Measurements from ENCODE around the gene TYW5.

TYW5 gene

DNA sequence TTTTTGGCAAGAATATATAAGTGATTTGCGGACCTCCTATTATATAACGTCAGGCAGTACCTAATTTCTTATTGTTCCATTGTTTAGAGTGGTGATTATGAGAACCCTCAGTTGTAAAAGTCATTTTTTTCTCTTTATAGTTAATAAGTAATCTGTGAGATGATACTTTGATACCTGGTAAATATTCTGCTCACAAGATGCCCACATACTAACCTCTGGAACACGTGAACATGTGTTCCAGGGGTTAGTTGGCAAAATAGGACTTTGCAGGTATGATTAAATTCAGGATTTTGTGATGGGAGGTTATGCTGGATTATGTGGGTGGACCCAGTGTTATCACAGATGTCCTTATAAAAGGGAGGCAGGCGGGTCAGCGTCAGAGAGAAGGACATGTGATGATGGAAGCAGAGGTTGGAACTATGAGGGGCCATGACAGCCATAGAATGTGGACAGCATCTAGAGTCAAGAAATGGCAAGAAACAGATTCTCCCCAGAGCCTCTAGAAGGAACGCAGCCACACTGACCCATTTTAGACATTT, 16.9 kb upstream of the TYW5 start:
- no peak for DNase-seq

DNA sequence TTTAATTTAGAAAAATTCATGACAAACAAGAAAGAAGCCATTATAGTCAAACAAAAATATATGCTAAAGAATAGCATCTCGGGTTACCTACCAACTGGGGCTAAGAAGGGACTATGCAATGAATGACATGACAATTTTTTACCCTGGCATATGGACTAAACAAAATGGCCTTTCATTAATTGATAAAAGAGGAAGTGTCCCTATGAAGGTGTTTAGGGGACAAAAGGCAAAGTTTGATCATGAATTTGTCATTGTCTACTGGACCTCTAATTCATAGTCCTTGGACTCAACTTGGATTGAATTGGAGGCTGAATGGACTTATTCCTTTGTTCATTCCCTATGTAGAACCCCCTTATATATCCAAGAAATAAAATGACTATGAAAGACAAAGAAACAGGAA, 12.8 kb upstream of the TYW5 start:
- DNase-seq = no peak

DNA sequence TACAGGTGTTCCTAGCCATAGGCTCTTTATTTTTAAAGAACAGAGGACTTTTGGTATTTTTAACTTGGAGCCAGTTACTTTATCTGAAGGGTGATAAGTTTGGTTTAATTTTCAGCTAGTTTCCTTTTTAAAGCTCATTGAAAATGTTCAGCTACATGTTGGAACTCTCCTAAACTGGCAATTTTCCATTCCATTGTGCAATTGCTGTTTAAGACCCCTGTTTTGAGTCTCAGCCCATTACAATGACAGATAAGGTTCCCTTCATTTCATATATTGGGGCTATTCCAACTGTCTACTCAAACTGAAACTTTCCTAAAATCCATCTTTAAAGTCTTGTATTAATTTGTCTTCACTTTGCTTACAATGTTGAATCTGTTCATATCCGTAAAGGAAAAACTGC, 11.7 kb upstream of the TYW5 start:
- DNase-seq = no peak

DNA sequence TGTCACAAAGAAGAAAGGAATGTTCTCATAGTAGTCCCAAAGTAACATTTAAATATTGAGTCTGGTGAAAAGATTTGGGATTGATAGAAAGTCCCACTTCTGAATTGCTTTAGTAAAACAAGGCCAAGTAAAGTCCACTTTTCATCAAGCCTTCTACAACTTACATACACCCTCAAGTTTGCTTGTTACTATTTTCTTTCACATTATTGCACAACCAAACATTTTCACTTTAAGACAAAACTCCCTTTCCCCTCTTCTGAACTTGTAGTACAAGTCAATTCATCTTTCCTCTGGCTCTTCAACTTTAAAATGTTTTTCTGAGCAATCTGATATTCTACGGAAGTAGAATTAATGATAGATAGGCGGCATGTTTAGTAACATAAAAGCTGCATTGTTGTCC, 11.1 kb upstream of the TYW5 start:
- DNase-seq = no peak

- DNase-seq = no peak
Measured at GRCh38 chr2:199962203-199962602, 6.9 kb upstream of the TYW5 start.

- no peak for DNase-seq
Measured at GRCh38 chr2:199958014-199958413, 2.7 kb upstream of the TYW5 start.

GRCh38 chr2:199956062-199956380, 730 bp upstream of the TYW5 start:
- DNase-seq = no peak

GRCh38 chr2:199955007-199955338, 318 bp downstream of the TYW5 start:
- DNase-seq = no peak

DNA sequence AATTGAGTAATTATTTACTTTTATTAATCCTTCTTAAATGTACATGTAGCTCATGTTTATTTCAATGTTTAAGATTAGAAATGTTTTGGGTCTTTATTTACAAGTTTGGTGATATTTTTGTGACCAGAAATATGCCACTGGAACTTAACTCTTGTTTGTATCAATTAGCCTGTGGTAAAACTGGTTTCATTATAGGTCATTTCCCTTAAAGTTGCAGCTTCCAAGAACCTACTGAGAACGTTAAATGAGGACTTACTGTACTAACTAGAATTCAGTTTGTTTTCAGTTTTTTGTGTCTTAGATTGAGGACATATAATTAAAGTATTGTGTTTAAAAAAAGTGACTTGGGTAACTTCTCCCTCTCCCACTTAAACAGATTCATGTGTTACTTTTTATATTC, 4.3 kb downstream of the TYW5 start:
- DNase-seq = no peak

DNA sequence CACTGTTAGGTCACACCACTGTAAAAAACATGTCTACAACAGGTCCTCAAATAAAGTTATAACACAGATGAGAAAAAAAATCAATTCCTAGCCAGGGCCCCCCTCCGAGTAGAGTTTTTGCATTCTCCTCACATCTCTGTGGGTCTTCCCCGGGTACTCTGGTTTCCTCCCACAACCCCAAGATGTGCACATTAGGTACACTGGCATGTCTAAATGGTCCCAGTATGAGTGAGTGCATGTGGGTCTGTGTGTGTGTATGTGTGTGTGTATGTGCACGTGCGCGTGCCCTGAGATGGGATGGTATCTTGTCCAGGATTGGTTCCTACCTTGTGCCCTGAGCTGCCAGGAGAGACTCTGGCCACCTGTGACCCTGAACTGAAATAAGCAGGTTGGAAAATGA, 4.9 kb downstream of the TYW5 start:
- no peak for DNase-seq

- DNase-seq = no peak
Measured at GRCh38 chr2:199946836-199947235, 8.5 kb downstream of the TYW5 start.

DNA sequence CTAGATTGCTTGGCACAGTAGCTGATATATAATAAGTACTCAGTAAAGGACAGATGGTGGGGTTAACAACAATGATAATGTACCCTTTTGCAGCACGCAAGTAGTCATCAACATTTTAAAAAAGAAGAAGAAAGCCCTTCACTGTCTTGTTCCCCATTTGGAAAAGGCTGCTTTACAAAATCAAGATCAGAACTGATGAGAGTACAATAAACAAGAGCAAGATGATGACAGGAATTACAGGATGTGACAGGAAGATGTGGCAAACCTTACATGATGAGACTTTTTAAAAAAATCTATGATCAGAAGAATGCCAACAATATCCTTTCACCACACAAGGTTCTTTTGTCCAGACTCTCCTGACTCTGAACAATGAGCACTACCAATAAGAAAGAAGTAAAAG, 9.1 kb downstream of the TYW5 start:
- no peak for DNase-seq

DNA sequence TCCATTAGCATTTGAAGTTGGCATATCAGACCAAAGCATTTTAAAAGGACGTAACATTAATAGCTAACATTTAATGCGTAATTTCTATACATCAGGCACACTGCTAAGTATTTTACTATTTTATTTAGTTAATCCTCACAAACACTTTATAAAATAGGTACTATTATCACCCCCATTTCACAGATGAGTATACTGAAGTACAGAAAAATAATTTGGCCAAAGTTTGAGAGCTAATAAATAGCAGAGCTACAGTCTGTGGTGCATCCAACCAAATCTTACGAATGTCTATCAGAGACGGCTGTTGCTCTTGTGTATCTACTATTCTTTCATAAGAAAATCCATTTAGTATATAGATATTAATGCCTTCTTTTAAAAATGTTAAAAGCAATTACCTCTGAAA, 11.9 kb downstream of the TYW5 start:
- no peak for DNase-seq

DNA sequence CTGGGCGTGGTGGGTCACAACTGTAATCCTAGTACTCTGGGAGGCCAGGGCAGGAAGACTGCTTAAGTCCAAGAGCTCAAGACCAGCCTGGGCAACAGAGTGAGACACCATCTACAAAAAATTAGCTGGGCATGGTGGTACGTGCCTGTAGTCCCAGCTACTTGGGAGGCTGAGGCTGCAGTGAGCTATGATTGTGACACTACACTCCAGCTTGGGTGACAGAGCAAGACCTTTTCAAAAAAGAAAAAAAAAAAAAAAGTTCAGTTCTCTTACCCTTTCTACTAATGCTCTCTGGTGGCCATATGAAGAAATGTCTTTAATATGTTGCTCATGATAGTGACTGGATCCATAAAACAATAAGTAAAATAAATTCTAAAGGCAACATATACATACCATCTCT, 14.9 kb downstream of the TYW5 start:
- DNase-seq = no peak

- DNase-seq = no peak
Measured at GRCh38 chr2:199936554-199936953, 18.7 kb downstream of the TYW5 start.

DNA sequence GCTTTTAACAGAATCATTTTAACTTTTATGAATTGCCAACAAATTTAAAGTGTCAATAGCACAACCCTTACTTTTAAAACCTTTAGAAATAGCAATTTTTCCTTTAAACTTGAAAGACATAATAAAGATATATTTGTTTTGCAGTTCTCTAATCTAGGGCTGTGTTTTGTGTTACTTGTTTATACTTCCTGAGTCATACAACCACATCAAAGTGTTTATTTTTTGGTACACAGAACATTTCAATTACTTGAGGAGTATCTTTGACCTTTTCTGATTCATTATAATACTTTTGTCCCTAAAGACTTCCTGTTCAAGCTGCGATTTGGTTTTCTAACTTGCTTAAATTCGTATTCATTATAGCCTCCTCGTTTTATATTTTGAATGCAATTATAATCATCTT, 21.8 kb downstream of the TYW5 start:
- DNase-seq = no peak

GRCh38 chr2:199932312-199932855, 22.9 kb downstream of the TYW5 start:
- no peak for DNase-seq

GRCh38 chr2:199929262-199929661, 26.0 kb downstream of the TYW5 start:
- no peak for DNase-seq

- no peak for DNase-seq
Measured at GRCh38 chr2:199928626-199929025, 26.7 kb downstream of the TYW5 start.

- DNase-seq = no peak
Measured at GRCh38 chr2:199928226-199928625, 27.1 kb downstream of the TYW5 start.

- no peak for DNase-seq
Measured at GRCh38 chr2:199926806-199927205, 28.5 kb downstream of the TYW5 start.

DNA sequence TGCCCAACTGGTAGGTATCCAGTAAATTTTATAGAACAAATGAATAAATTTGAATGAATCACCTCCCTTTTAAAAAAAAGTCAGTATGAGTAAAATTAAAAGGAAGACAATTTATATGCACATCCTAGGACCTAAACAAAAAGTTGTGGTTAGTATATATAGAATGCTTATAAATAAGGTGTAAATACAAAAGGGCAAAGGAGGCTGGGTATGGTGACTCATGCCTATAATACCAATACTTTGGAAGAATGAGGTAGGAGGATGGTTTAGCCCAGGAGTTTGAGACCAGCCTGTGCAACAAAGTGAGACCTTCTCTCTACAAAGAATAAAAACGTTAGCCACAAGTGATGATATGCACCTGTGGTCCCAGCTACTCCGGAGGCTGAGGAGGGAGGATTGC, 31.4 kb downstream of the TYW5 start:
- DNase-seq = no peak

GRCh38 chr2:199922856-199923255, 32.4 kb downstream of the TYW5 start:
- no peak for DNase-seq

- DNase-seq = no peak
Measured at GRCh38 chr2:199916980-199917379, 38.3 kb downstream of the TYW5 start.

DNA sequence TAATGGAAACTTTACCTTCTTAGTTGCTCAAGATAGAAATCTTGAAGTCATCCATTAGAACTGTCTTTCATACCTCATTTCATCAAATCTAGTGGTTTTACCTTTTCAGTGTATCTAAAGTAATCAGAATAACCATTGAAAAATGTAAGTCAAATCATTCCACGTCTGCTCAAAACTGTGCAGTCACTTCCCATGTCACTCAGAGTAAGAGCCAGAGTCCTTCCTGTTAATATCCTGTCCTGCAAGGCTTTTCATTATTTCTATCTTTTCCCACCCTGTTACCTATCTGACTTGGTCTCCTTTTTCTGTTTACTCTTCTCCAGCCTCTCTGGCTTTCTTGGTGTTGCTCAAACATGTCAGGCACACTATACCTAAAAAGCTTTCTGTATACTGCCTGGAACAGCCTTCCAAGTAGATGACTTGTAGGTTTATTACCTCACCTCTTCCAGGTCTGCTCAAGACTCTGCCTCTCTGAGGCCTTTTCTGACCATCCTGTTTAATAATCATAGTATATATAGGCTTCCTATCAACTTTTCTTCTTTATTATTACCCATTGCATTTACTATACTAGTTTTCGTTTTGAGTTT, 40.8 kb downstream of the TYW5 start:
- no peak for DNase-seq
